GM12874 (cell line): ENCODE measurements around the gene HOXD13.
A peak's percentile ranks its signal among the peaks of the same experiment; 100 is the strongest.

Experiments
- TF ChIP-seq, protein P1 (sequence below): IDR thresholded peaks from 2 replicates; pipeline ENCODE4 v1.5.1; 2011; ENCODE audit warnings: low read depth, mild to moderate bottlenecking, control low read depth, low read length, moderate library complexity; ENCODE audit not compliant: insufficient read depth

HOXD13 gene

GRCh38 chr2:176078541-176079284 is 13.8 kb upstream of the HOXD13 start:
- TF ChIP-seq, protein P1, sequence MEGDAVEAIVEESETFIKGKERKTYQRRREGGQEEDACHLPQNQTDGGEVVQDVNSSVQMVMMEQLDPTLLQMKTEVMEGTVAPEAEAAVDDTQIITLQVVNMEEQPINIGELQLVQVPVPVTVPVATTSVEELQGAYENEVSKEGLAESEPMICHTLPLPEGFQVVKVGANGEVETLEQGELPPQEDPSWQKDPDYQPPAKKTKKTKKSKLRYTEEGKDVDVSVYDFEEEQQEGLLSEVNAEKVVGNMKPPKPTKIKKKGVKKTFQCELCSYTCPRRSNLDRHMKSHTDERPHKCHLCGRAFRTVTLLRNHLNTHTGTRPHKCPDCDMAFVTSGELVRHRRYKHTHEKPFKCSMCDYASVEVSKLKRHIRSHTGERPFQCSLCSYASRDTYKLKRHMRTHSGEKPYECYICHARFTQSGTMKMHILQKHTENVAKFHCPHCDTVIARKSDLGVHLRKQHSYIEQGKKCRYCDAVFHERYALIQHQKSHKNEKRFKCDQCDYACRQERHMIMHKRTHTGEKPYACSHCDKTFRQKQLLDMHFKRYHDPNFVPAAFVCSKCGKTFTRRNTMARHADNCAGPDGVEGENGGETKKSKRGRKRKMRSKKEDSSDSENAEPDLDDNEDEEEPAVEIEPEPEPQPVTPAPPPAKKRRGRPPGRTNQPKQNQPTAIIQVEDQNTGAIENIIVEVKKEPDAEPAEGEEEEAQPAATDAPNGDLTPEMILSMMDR, result no peak

DNA sequence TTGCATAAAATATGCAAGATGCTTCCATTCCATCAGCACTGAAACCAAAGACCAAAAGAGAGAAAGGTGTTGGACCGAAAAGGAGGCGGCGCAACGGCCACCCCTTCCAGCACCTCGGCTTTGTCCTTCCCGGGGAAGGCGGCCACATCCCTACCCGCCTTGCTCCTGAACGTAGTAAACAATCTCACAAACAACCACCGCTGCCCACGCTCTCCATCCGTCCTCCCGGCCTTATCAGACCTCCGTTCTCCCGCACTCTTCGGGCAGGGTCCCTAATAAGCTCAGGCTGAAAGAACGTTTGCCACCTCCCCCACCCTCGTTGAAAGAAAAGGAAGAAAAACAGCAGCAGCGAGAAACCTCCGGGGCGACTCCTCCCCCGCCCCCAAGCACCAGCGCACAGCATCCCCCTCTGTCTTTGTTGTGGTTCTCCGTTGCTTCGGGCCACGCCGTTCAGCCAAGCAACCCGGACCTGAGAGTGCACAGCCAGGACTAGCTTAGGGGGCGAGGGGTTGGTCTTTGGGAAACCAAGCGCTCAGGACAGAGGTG is 13.2 kb upstream of the HOXD13 start:
- TF ChIP-seq, protein P1, result no peak

GRCh38 chr2:176079831-176080539 is 12.5 kb upstream of the HOXD13 start:
- TF ChIP-seq, protein P1, result peak; percentile 67

DNA sequence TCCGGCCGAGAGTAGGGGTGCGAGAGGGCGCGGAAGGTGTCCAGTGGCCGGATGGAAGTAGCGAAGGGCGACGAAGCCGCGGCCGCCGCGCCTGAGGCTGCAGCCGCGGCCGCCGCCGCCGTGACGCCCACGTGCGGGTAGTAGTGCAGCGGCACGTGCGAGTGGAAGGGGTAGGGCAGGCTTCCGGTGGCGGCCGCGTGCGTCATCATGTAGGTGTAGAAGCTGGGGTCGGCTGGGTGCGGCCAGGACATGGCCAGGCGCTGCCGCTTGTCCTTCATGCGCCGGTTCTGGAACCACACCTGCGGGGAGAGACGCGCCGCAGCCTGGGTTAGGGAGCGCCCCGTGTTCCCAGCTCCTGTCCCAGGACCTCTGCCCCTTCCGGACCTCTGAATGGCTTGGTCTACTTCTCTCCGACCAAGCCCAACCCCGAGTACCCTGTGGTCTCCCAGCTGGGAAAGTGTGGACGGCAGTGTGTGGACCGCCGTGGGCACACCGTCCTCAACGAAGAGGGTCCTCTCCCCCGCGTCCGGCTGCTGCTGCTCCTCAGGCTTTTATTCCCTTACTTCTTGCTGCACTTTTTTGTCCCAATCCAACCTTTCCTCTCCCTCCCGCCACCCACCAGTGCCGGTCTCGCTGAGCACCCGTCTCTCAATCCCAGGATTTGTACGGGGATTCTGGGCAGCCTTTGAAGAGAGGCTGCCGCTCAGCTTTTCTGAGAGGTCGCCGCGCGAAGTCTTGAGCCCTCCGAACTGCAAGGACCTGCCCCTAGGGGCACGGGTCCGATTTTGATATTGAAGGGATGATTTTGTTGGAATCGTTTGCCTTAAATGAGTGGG is 11.8 kb upstream of the HOXD13 start:
- TF ChIP-seq, protein P1, result no peak

DNA sequence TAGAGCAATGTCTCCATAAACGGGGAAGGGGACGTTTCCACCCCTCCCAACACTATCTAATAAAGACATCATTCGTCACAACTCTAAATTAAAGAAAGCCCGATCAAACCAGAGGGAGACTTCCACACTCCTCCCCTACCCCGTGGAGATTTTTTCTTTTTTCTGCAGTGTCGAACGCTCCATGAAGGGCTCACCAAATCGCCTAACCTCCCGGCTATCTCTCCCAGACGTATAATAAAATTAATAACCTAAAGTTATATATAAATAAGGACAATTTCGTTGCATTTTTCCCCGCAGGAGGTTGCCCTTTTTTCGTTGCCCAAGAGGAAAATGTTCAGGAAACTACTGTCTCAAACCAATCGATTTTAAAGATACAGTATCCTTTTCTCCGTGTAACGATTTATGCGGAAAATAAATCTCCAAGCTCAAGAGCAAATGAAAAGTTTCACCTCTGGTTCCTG is 11.1 kb upstream of the HOXD13 start:
- TF ChIP-seq, protein P1, result no peak

GRCh38 chr2:176081837-176082524 is 10.5 kb upstream of the HOXD13 start:
- TF ChIP-seq, protein P1, result no peak
